KMS-11 (cell line): ENCODE data around the gene PVR.
"Not testable (repeated sequence)": the region's sequence is repeated elsewhere in the genome, so short reads cannot be mapped to it uniquely, and the experiment has no call there.

Source experiments
- H2AFZ ChIP-seq: fragments of 200-600 bp; sonication (generic); 2 replicates; pipeline ENCODE4 v1.6.1; 2016; ENCODE audit warnings: antibody characterized with exemption, mixed run types, low read depth
- H3K27ac ChIP-seq: fragments of 200-600 bp; sonication (generic); 2 replicates; pipeline ENCODE4 v1.6.1; 2016; ENCODE audit warnings: mild to moderate bottlenecking, mixed run types
- H3K27me3 ChIP-seq: fragments of 200-600 bp; sonication (generic); 2 replicates; pipeline ENCODE4 v1.6.1; 2017; ENCODE audit warnings: mild to moderate bottlenecking, low read depth, mixed run types, moderate library complexity; ENCODE audit not compliant: insufficient read depth
- H3K36me3 ChIP-seq: fragments of 200-600 bp; sonication (generic); 2 replicates; pipeline ENCODE4 v1.6.1; 2017; ENCODE audit warnings: mild to moderate bottlenecking, mixed run types; ENCODE audit not compliant: insufficient read depth
- H3K4me1 ChIP-seq: fragments of 200-600 bp; sonication (generic); 2 replicates; pipeline ENCODE4 v1.6.1; 2016; ENCODE audit warnings: mild to moderate bottlenecking, low read depth, mixed run types; ENCODE audit not compliant: poor library complexity, severe bottlenecking
- H3K4me2 ChIP-seq: fragments of 200-600 bp; sonication (generic); 2 replicates; pipeline ENCODE4 v1.7.0; 2016; ENCODE audit warnings: mild to moderate bottlenecking, mixed run types
- H3K4me3 ChIP-seq: fragments of 200-600 bp; sonication (generic); IDR thresholded peaks from 2 replicates; pipeline ENCODE4 v1.6.1; 2017; ENCODE audit warnings: low read depth, low read length, mixed read lengths; ENCODE audit not compliant: insufficient read depth
- H3K79me2 ChIP-seq: fragments of 200-600 bp; sonication (generic); 2 replicates; pipeline ENCODE4 v1.6.1; 2016; ENCODE audit warnings: low read depth, mixed run types; ENCODE audit not compliant: insufficient read depth
- H3K9ac ChIP-seq: fragments of 200-600 bp; sonication (generic); 2 replicates; pipeline ENCODE4 v1.6.1; 2016; ENCODE audit warnings: mild to moderate bottlenecking, mixed run types
- H4K20me1 ChIP-seq: fragments of 200-600 bp; sonication (generic); 2 replicates; pipeline ENCODE4 v1.6.1; 2016; ENCODE audit warnings: mild to moderate bottlenecking, mixed run types; ENCODE audit not compliant: insufficient read depth
- TF ChIP-seq, protein P1 (sequence below): fragments of 200-600 bp; sonication (generic); conservative IDR thresholded peaks from 2 replicates; pipeline ENCODE4 v1.6.1; 2017; ENCODE audit warnings: low read depth, mild to moderate bottlenecking, antibody characterized with exemption, low read length, moderate library complexity, mixed read lengths

Gene PVR

GRCh38 chr19:44706506-44707236 is 63.0 kb downstream of the PVR start:
- no peak overlapping the region for H3K4me2 ChIP-seq
- no peaks in the 10 kb centered on the region for H3K36me3 ChIP-seq
- no peak overlapping the region for H2AFZ ChIP-seq
- peaks cover 8% of the 10 kb centered on the region for H3K4me1 ChIP-seq
- H3K4me3 ChIP-seq = no peak overlapping the region
- H3K27ac ChIP-seq = no peak overlapping the region
- H3K27me3 ChIP-seq = no peaks in the 10 kb centered on the region
- TF ChIP-seq, protein P1, sequence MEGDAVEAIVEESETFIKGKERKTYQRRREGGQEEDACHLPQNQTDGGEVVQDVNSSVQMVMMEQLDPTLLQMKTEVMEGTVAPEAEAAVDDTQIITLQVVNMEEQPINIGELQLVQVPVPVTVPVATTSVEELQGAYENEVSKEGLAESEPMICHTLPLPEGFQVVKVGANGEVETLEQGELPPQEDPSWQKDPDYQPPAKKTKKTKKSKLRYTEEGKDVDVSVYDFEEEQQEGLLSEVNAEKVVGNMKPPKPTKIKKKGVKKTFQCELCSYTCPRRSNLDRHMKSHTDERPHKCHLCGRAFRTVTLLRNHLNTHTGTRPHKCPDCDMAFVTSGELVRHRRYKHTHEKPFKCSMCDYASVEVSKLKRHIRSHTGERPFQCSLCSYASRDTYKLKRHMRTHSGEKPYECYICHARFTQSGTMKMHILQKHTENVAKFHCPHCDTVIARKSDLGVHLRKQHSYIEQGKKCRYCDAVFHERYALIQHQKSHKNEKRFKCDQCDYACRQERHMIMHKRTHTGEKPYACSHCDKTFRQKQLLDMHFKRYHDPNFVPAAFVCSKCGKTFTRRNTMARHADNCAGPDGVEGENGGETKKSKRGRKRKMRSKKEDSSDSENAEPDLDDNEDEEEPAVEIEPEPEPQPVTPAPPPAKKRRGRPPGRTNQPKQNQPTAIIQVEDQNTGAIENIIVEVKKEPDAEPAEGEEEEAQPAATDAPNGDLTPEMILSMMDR = no peak
- no peaks in the 10 kb centered on the region for H4K20me1 ChIP-seq
- no peaks in the 10 kb centered on the region for H3K79me2 ChIP-seq
- H3K9ac ChIP-seq = no peak overlapping the region

- no peaks in the 10 kb centered on the region for H3K27me3 ChIP-seq
- TF ChIP-seq, protein P1 = no peak
- H3K79me2 ChIP-seq = no peaks in the 10 kb centered on the region
- peaks cover 8% of the 10 kb centered on the region for H3K4me1 ChIP-seq
- H4K20me1 ChIP-seq = no peaks in the 10 kb centered on the region
- H3K27ac ChIP-seq = no peak overlapping the region
- H3K36me3 ChIP-seq = no peaks in the 10 kb centered on the region
- H3K4me2 ChIP-seq = no peak overlapping the region
- no peak overlapping the region for H2AFZ ChIP-seq
- no peak overlapping the region for H3K4me3 ChIP-seq
- no peak overlapping the region for H3K9ac ChIP-seq
These were observed 64.1 kb downstream of the PVR start for GRCh38 chr19:44707794-44708193.

DNA sequence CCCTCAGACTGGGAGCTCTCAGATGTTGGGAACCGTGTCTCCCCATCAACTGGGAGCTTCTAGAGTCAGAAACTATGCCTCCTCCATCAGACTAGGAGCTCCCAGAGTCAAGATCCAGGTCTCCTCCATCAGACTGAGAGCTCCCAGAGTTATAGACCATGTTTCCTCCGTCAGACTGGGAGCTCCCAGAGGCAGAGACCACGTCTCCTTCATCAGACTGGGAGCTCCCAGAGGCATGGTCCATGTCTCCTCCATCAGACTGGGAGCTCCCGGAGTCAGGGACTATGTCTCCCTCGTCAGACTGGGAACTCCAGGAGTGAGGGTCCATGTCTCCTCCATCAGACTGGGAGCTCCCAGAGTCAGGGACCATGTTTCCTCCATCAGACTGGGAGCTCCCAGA is 65.2 kb downstream of the PVR start:
- Histone ChIP-seq H3K4me3 (no peak overlapping the region), H3K27ac (no peak overlapping the region), H3K36me3 (no peaks in the 10 kb centered on the region), H3K79me2 (no peaks in the 10 kb centered on the region), H3K4me2 (no peak overlapping the region), H2AFZ (no peak overlapping the region), H3K27me3 (no peaks in the 10 kb centered on the region), H3K9ac (no peak overlapping the region), H4K20me1 (no peaks in the 10 kb centered on the region), H3K4me1 (peaks cover 17% of the 10 kb centered on the region)
- TF ChIP-seq, protein P1 = no peak

DNA sequence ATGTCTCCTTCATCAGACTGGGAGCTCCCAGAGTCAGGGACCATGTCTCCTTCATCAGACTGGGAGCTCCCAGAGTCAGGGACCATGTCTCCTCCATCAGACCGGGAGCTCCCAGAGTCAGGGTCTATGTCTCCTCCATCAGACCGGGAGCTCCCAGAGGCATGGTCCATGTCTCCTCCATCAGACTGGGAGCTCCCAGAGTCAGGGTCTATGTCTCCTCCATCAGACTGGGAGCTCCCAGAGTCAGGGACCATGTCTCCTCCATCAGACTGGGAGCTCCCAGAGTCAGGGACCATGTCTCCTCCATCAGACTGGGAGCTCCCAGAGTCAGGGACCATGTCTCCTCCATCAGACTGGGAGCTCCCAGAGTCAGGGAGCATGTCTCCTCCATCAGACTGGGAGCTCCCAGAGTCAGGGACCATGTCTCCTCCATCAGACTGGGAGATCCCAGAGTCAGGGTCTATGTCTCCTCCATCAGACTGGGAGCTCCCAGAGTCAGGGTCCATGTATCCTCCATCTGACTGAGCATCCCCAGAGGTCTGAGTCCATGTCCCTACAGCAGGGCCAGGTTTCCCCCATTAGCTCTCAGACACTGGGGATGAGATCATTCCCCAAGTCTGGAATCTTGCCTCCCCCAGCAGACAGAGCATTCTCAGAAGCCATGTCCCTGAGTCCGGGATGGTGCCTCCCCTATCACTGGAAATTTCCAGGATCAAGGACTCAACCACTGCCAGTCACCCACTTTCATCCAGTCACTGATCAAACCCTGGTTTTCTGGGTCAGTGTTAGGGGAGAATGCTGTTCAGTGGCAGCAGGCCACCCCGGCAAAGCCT is 65.9 kb downstream of the PVR start:
- H3K79me2 ChIP-seq, H2AFZ ChIP-seq, H3K9ac ChIP-seq, H3K27me3 ChIP-seq, H3K4me3 ChIP-seq, H3K27ac ChIP-seq, H4K20me1 ChIP-seq, H3K36me3 ChIP-seq, H3K4me2 ChIP-seq: not testable (repeated sequence)
- H3K4me1 ChIP-seq = peaks cover 17% of the 10 kb centered on the region

GRCh38 chr19:44710483-44710882 is 66.8 kb downstream of the PVR start:
- Histone ChIP-seq H4K20me1 (no peaks in the 10 kb centered on the region), H2AFZ (no peak overlapping the region), H3K27ac (no peak overlapping the region), H3K4me1 (peaks cover 17% of the 10 kb centered on the region), H3K9ac (no peak overlapping the region), H3K36me3 (no peaks in the 10 kb centered on the region), H3K4me2 (no peak overlapping the region), H3K79me2 (no peaks in the 10 kb centered on the region), H3K27me3 (no peaks in the 10 kb centered on the region), H3K4me3 (no peak overlapping the region)
- TF ChIP-seq, protein P1 = no peak
